Upper lobe of left lung (tissue), 6 donors: ENCODE results near the gene ADD3. TPM values are rescaled to one million over a fixed set of nuclear protein-coding genes. Genes with fewer than 3 reads are reported as not detected.

Source experiments
- ATAC-seq, 2 donors: fragments of 200-7000 bp; cut with Tn5 transposase; one replicate each; pipeline ENCODE4 v1.9.1; 2022; ENCODE audit warnings: mild to moderate bottlenecking in 2 of 2, moderate library complexity in 2 of 2; ENCODE audit not compliant: low FRiP score in 2 of 2
- DNase-seq, 2 donors: peaks; one replicate each; pipeline ENCODE4 v3.0.0-alpha.2; 2019 to 2020
- H3K27ac ChIP-seq, 4 donors: fragments of 200-600 bp; sonication (generic); one replicate each; pipeline ENCODE4 v1.5.1; 2016 to 2019
- H3K27me3 ChIP-seq, 4 donors: fragments of 200-600 bp; sonication (generic); one replicate each; pipeline ENCODE4 v1.5.1; 2017 to 2019
- H3K36me3 ChIP-seq, 4 donors: fragments of 200-600 bp; sonication (generic); one replicate each; pipeline ENCODE4 v1.5.1; 2016 to 2019
- H3K4me1 ChIP-seq, 4 donors: fragments of 200-600 bp; sonication (generic); one replicate each; pipeline ENCODE4 v1.5.1; 2018 to 2019
- H3K4me3 ChIP-seq, 4 donors: fragments of 200-600 bp; sonication (generic); one replicate each; pipeline ENCODE4 v1.5.1; 2017 to 2019; ENCODE audit warnings: mild to moderate bottlenecking in 2 of 4, moderate library complexity in 1 of 4
- H3K9me3 ChIP-seq, 4 donors: fragments of 200-600 bp; sonication (generic); one replicate each; pipeline ENCODE4 v1.5.1; 2018 to 2019
- EP300 ChIP-seq, 4 donors: sonication (generic); formaldehyde crosslinking; IDR thresholded peaks; one replicate each; pipeline ENCODE4 v1.5.1; 2017; ENCODE audit warnings: antibody characterized with exemption in 4 of 4, control low read depth in 2 of 4
- POLR2A ChIP-seq, 4 donors: fragments of 450-650 bp; IDR thresholded peaks; one replicate each; pipeline ENCODE4 v1.5.1; 2016 to 2017; ENCODE audit warnings: antibody characterized with exemption in 4 of 4, mild to moderate bottlenecking in 2 of 4
- POLR2AphosphoS5 ChIP-seq, 2 donors: sonication (generic); formaldehyde crosslinking; IDR thresholded peaks; one replicate each; pipeline ENCODE4 v1.5.1; 2017; ENCODE audit warnings: antibody characterized with exemption in 2 of 2
- WGBS, 2 donors: methylation state at CpG; one replicate each; pipeline ENCODE4 v1.1.5; 2017 to 2018; 5-methylcytosine and 5-hydroxymethylcytosine counted together
- total RNA-seq, 6 donors: library from RNA; depleted of rRNA in 4 of 6; stranded (reverse); fragments of >200 nt in 4 of 6; gene quantifications; one replicate each; pipeline versions ENCODE4 v1.1.0 to v1.2.1, GENCODE V29; 2016 to 2021
- TF ChIP-seq, protein P1 (sequence below), 6 experiments: fragments of 450-650 bp in 4 of 6; fragments of 200-600 bp in 2 of 6; sonication (generic) in 2 of 6; IDR thresholded peaks; one replicate each; pipeline ENCODE4 v1.5.1; 2016 to 2019; ENCODE audit warnings: antibody characterized with exemption in 6 of 6
- donor health status: DM: no; HTN: no; CAD: no; lungs with moderate emphysema.
- donor health status: DM: no; HTN: yes; CAD: no; lungs with severe emphysema.

The ADD3 gene
- total RNA-seq, 6 donors from 2014 or later = 34.1 to 229 (median 61.0) TPM

DNA sequence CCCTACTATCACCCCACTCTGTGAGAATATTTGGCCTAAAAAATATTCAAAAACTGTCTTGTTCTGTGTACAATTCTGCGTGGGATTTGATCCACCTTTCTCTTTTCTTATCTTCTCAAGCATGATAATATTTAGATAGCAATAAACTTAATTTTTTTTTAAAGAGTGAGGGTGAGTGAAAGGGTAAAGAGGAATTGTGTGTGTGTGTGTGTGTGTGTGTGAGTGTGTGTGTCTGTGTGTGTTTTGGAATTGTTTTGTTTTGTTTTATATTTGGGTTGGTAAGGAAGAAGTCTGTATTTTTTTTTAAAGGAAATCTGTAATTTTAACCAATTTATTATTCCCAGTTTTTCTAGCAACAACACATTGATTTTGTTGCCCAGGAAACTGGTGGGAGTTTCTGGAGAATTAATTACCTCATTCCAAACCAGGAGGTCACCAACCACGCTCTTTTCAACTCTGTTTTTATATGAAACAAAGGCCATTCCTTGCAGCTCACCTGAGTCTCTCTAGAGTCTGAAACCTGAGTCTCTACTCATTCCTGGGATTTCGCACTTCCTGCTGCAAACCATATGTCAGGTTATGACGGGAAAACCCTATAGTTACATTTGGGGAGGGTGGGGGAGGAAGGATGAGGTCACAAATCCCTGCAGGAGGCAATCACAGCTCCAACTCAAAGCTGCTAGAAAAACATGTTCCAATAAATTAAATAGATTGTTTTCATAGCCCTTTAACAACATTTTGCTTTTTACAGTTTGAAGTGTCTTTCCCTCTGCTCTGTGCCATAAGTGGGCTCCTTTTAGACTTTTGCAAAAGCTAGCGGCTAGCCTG lies 46.4 kb upstream of the ADD3 start:
- Histone ChIP-seq H3K9me3 (no peaks in the 10 kb centered on the region), H3K4me3 (no peak overlapping the region), H3K27ac (no peak overlapping the region), H3K27me3 (no peaks in the 10 kb centered on the region), H3K36me3 (no peaks in the 10 kb centered on the region), H3K4me1 (peaks cover 0 to 9% (median 2%) of the 10 kb centered on the region in 4 donors)
- 79 to 88% methylated on average over 5 of the region's 5 CpGs for WGBS, 2 donors
- TF ChIP-seq POLR2AphosphoS5 (IDR thresholded peaks at IDR 0.05) (no peak), POLR2A (IDR thresholded peaks at IDR 0.05) (no peak), EP300 (IDR thresholded peaks at IDR 0.05) (no peak)
- TF ChIP-seq, protein P1, sequence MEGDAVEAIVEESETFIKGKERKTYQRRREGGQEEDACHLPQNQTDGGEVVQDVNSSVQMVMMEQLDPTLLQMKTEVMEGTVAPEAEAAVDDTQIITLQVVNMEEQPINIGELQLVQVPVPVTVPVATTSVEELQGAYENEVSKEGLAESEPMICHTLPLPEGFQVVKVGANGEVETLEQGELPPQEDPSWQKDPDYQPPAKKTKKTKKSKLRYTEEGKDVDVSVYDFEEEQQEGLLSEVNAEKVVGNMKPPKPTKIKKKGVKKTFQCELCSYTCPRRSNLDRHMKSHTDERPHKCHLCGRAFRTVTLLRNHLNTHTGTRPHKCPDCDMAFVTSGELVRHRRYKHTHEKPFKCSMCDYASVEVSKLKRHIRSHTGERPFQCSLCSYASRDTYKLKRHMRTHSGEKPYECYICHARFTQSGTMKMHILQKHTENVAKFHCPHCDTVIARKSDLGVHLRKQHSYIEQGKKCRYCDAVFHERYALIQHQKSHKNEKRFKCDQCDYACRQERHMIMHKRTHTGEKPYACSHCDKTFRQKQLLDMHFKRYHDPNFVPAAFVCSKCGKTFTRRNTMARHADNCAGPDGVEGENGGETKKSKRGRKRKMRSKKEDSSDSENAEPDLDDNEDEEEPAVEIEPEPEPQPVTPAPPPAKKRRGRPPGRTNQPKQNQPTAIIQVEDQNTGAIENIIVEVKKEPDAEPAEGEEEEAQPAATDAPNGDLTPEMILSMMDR (IDR thresholded peaks at IDR 0.05) = no peak
- no peak for ATAC-seq
- no peak for DNase-seq

DNA sequence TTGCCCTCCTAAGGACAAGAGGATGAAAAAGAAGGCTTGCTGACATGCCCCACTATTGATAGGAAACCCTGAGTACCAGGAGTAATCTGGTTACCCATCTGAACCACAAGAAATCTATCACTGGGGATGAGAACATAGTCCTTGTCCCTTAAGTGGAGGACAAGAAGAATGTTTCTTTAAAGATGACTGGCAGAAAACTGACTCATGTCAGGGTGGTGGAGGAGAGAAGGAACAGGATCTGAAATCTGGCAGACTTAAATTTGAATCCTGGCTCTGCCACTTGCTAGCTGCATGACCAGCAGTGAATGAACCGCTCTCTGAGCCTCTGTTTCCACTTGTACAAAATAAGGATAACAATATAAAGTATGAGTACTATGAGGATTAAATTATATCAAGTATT lies 45.5 kb upstream of the ADD3 start:
- Histone ChIP-seq H3K36me3 (no peaks in the 10 kb centered on the region), H3K27me3 (no peaks in the 10 kb centered on the region), H3K27ac (no peak overlapping the region), H3K4me1 (peaks cover 4 to 12% (median 9%) of the 10 kb centered on the region in 4 donors), H3K9me3 (no peaks in the 10 kb centered on the region), H3K4me3 (no peak overlapping the region)
- DNase-seq (no peak), ATAC-seq (no peak)
- TF ChIP-seq, protein P1 (IDR thresholded peaks at IDR 0.05) = no peak
- TF ChIP-seq EP300 (IDR thresholded peaks at IDR 0.05) = no peak
- TF ChIP-seq POLR2A (IDR thresholded peaks at IDR 0.05) = no peak
- no peak for TF ChIP-seq POLR2AphosphoS5 (IDR thresholded peaks at IDR 0.05)
- WGBS, 2 donors = 95 to 100% methylated on average over 1 of the region's 1 CpG

DNA sequence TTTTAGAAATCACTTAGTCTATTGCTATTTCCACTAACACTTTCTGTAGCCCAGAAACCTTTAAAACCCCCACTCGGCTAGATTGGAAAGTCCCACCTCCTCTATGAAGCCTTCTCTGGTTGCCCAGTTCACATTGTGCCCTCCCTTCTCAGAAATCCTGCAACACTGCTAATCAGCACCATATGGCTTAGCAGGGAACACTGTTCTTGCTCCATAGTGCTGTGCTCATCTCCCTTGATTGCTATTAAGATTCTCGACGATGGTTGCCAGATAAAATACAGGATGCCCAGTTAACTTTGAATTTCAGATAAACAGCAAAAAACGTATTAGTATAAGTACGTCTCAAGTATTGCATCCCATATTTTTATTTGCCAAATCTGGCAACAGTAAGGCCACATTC lies 44.3 kb upstream of the ADD3 start:
- no peak overlapping the region for H3K27ac ChIP-seq
- WGBS, 2 donors = 85 to 92% methylated on average over 5 of the region's 5 CpGs
- DNase-seq (no peak), ATAC-seq (peak in 1 of 2 donors; percentile 52)
- TF ChIP-seq POLR2A (IDR thresholded peaks at IDR 0.05) = no peak
- TF ChIP-seq, protein P1 (IDR thresholded peaks at IDR 0.05) = no peak
- H3K27me3 ChIP-seq = no peaks in the 10 kb centered on the region
- no peaks in the 10 kb centered on the region for H3K36me3 ChIP-seq
- H3K9me3 ChIP-seq = no peaks in the 10 kb centered on the region
- H3K4me3 ChIP-seq = no peak overlapping the region
- peaks cover 4 to 19% (median 15%) of the 10 kb centered on the region in 4 donors for H3K4me1 ChIP-seq

DNA sequence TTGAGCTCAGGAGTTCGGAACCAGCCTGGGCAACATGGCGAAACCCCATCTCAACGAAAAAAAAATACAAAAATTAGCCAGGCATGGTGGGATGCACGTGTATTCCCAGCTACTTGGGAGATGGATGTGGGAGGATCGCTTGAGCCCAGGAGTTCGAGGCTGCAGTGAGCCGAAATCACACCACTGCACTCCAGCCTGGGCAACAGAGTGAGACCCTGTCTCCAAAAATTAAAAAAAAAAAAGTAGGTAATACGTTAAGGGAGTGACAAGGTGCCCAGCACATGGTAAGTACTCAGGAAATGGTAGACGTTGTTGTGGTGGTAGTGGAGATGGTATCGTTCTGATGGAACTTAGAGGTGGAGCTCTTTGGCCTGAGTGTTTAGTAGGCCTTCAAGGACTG lies 43.5 kb upstream of the ADD3 start:
- TF ChIP-seq, protein P1 (IDR thresholded peaks at IDR 0.05) = no peak
- TF ChIP-seq POLR2AphosphoS5 (IDR thresholded peaks at IDR 0.05) (no peak), POLR2A (IDR thresholded peaks at IDR 0.05) (no peak), EP300 (IDR thresholded peaks at IDR 0.05) (no peak)
- no peak overlapping the region for H3K4me3 ChIP-seq
- no peaks in the 10 kb centered on the region for H3K9me3 ChIP-seq
- H3K27ac ChIP-seq = no peak overlapping the region
- WGBS, 2 donors = 84 to 87% methylated on average over 10 of the region's 10 CpGs
- no peaks in the 10 kb centered on the region for H3K36me3 ChIP-seq
- no peaks in the 10 kb centered on the region for H3K27me3 ChIP-seq
- no peak for DNase-seq
- ATAC-seq = no peak
- peaks cover 4 to 19% (median 15%) of the 10 kb centered on the region in 4 donors for H3K4me1 ChIP-seq
